22Rv1 (cell line): ENCODE measurements around the gene ATP8A1.

Experiments
- ZFX ChIP-seq: fragments of 450-650 bp; IDR thresholded peaks from 2 replicates; pipeline ENCODE4 v1.6.1; 2017; ENCODE audit warnings: antibody characterized with exemption, borderline replicate concordance
- TF ChIP-seq, protein P1 (sequence below): fragments of 450-650 bp; IDR thresholded peaks from 2 replicates; pipeline ENCODE4 v1.5.1; 2017; ENCODE audit warnings: mild to moderate bottlenecking

- TF ChIP-seq, protein P1, sequence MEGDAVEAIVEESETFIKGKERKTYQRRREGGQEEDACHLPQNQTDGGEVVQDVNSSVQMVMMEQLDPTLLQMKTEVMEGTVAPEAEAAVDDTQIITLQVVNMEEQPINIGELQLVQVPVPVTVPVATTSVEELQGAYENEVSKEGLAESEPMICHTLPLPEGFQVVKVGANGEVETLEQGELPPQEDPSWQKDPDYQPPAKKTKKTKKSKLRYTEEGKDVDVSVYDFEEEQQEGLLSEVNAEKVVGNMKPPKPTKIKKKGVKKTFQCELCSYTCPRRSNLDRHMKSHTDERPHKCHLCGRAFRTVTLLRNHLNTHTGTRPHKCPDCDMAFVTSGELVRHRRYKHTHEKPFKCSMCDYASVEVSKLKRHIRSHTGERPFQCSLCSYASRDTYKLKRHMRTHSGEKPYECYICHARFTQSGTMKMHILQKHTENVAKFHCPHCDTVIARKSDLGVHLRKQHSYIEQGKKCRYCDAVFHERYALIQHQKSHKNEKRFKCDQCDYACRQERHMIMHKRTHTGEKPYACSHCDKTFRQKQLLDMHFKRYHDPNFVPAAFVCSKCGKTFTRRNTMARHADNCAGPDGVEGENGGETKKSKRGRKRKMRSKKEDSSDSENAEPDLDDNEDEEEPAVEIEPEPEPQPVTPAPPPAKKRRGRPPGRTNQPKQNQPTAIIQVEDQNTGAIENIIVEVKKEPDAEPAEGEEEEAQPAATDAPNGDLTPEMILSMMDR = no peak
- no peak for TF ChIP-seq ZFX
Observed at GRCh38 chr4:42605264-42605663, 51.6 kb downstream of the ATP8A1 start.
